Measurements from ENCODE around the gene MRPL19.

- no peak for TF ChIP-seq POLR2A (IDR thresholded peaks at IDR 0.05)
- no peak for TF ChIP-seq CTCF (IDR thresholded peaks at IDR 0.05)
Observed at GRCh38 chr2:75647771-75648170, 1.2 kb downstream of the MRPL19 start.

Measured in ovary (tissue), 3 donors.